NCI-H2171 (cell line): Measurements from ENCODE around the gene TLE4.
"Not testable (repeated sequence)": the region's sequence is repeated elsewhere in the genome, so short reads cannot be mapped to it uniquely, and the experiment has no call there.

Experiments
- DNase-seq: peaks from one replicate; lab custom pipeline; 2025; lab: John Stamatoyannopoulos, UW

TLE4 gene

GRCh38 chr9:79741381-79741780, 169.6 kb downstream of the TLE4 start:
- DNase-seq = no peak

GRCh38 chr9:79742110-79742721, 170.5 kb downstream of the TLE4 start:
- no peak for DNase-seq

GRCh38 chr9:79744521-79744920, 172.8 kb downstream of the TLE4 start:
- no peak for DNase-seq

- no peak for DNase-seq
Measured at GRCh38 chr9:79745752-79746336, 174.1 kb downstream of the TLE4 start.

GRCh38 chr9:79751895-79752466, 180.2 kb downstream of the TLE4 start:
- DNase-seq = not testable (repeated sequence)

GRCh38 chr9:79756414-79756813, 184.6 kb downstream of the TLE4 start:
- no peak for DNase-seq

- no peak for DNase-seq
Measured at GRCh38 chr9:79757074-79757473, 185.3 kb downstream of the TLE4 start.

- no peak for DNase-seq
Measured at GRCh38 chr9:79757881-79758669, 186.3 kb downstream of the TLE4 start.

DNA sequence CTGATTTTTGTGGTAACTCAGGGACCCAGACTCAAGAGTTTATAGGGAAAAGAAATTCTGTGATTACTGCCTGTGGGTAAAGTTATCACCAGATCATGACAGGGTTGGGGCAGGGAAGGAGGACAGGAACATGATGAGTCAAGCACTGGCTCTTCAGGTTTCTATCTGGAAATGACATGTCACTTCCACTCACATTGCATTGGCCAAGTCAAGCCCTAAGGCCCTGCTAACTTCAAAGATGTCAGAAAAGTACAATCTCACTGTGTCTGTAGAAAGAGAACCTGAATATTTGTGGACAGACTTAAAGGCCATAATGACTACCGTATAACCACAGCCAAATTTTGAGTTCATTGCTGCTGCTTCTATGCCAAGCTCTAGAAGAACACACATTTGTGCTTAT, 187.7 kb downstream of the TLE4 start:
- DNase-seq = no peak

DNA sequence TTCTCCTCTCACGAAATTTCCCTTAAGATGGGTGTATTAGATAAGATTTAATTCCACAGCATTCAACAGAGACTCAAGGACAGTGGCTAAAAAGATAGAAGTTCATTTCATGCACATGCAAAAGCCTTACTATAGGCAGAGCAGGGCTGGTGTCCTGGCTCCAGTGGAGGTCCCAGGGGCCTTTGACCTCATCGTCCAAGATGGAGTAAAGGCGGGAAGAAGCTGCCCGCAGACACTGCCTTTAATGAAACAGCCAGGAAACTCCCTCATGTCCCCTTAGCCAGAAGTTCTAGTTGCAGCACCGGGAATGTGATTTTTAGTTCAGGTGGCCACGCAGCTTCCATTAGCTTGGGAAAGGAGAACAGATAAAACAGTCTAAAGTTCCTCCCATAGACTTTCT, 190.3 kb downstream of the TLE4 start:
- DNase-seq = no peak

GRCh38 chr9:79763671-79764285, 192.0 kb downstream of the TLE4 start:
- DNase-seq = no peak

DNA sequence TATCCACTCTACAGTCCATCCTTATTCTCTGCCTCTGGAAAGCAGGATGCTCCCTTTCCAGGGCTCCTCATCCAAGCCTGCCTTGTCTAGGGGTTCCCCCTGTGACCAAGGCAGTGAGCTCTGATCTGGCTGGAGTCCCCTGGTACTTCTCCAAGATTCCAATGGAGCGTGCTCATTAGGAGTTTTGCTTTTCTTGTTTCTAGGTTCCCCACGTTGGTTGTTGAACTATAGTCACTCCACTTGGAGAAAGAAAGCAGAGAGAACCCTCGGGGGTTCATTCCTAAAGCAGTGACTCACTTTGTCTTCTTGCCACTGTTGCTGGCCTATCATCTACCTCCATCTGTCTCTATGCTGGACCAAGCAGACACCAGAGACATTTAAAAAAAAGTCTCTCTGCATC, 192.6 kb downstream of the TLE4 start:
- DNase-seq = no peak

DNA sequence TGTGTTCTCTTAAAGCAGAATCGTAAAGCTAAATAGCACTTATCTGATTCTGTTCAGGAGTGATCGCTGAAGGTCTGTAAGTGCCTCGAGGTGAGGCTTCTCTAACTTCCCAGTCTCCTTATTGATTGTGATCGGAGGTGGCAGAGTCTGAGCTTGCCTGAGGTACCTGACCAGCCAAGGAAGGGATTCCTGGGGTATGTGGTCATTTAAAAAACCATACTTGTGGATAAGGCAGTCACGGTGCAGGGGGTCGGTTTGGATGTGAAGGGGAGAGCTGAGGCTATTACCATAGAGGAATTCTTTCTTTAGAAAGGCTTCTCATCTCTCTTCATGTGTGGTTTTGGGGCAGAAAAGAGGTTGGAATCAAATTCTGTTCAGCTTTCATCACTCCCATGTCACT, 193.7 kb downstream of the TLE4 start:
- no peak for DNase-seq

- no peak for DNase-seq
Measured at GRCh38 chr9:79766091-79766490, 194.3 kb downstream of the TLE4 start.

GRCh38 chr9:79768194-79768593, 196.4 kb downstream of the TLE4 start:
- DNase-seq = no peak

DNA sequence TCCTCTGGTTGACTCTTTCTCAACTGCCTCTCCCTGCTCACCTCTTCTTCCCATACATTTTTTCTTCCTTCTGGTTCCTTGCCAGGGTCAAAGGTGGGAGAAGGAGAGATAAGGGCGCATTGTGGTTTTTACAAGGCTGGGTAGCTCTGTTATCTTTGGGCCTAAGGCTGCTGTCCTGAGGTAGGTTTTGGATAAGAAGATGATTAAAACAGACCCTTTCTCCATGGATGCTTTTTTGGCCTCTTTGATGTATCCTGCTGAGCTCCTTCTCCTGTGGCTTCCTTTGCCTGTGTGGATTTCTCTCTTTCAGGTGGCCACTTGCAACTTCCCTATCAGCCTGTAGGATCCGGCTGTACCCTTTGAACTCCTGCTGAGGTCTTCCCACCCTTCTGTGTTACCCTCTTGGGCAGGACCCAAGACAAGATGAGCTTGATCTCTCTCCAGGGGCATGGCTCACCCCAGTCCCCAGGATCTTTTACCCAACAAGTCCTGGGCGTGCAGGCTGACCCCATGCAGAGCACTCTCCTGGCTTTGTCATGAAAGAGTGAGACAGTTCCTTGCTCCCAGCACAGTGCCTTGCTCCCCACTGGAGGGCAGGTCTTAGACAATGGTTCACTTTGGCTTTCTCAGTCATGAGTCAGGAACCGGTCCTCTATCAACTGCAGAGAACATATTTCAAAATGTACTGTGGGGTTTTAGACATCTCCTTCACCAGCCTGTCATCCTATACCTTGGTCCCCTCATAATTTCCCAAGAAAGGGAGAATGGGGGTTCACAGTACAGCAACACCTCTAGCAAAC, 197.9 kb downstream of the TLE4 start:
- no peak for DNase-seq

DNA sequence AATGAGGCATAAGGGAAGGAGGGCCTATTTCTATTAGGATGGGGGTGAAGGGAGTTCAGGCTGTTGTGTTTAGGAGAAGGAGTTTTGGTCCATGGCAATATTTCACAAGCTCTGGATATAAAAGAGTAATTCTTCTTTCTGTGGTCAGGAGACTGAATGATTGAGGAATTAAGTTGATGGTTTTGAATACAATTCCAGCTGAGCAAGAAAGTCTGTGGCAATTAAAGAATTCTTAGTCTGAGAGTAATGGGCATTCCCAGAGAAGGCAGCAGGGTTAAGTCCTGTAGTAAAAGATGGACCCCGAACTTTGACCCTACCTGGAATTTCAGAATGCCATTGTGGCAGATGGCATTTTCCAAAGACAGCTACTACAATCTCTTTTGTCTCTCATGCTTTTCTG, 202.6 kb downstream of the TLE4 start:
- no peak for DNase-seq
